GM18517 (cell line): Measurements from ENCODE around the gene MGME1.
"Not testable (repeated sequence)": the region's sequence is repeated elsewhere in the genome, so short reads cannot be mapped to it uniquely, and the experiment has no call there.

ENCODE experiments used
- ATAC-seq: cut with Tn5 transposase; IDR thresholded peaks from one replicate; pipeline ENCODE4 v1.9.1; 2021; ENCODE audit warnings: mild to moderate bottlenecking, moderate library complexity; ENCODE audit not compliant: unreplicated experiment

The MGME1 gene

DNA sequence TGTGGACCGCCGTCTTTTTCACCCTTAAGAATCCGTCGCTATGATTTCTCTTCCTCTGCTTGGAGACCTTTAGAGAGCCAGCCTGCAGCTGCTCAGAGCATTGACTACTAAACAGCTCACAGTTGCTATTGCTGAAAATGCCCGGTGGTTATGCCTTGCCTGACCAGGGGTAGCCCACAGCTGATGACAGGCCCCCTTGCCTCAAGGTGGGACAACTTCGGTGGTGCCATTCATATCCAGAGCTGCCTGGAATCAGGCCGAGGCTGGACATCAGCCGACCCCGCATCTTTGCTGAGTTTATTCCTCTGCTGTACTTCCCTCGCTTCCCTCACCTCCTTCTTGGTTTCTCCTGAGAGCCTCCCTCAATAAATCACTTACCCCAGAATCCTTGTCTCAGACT lies 49.3 kb downstream of the MGME1 start:
- no peak for ATAC-seq

DNA sequence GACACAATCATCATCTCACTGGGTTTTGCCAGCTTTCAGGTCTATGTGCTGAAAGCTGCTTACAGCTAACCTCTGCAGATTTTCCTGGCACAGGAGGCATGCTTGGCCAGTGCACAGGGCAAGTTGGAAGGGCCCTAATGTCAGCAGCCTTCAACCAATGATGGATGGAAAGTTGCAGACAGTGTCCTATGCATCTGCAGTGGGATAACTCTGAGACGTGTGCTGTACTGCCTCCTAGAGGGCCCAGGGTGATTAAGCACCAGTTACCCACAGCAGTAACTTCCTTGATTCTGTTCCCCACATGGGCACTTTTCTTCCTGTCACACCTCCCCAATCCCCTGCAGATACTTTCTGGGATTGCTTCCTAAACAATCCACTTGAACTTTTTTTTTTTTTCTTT lies 50.2 kb downstream of the MGME1 start:
- peak; percentile 55 for ATAC-seq

DNA sequence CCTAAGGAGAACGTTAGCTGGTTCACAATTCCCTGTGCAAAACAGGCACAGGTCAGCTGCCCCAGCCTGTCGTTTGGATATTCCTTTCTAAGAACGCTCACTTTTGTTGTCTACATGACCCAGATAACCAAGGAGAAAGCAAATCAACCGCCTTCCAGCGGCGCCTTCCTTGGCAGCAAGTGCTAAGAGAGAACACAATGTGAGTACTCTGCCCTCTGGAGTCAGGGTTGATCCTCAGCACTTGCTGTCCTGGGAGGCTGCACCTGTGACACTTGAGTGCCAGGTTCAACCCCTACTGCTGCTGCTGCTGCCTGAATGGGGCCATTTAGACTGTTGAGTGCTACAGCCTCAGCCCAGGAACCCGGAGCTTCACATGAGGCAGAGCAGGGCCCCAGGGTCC lies 52.1 kb downstream of the MGME1 start:
- ATAC-seq, result no peak

DNA sequence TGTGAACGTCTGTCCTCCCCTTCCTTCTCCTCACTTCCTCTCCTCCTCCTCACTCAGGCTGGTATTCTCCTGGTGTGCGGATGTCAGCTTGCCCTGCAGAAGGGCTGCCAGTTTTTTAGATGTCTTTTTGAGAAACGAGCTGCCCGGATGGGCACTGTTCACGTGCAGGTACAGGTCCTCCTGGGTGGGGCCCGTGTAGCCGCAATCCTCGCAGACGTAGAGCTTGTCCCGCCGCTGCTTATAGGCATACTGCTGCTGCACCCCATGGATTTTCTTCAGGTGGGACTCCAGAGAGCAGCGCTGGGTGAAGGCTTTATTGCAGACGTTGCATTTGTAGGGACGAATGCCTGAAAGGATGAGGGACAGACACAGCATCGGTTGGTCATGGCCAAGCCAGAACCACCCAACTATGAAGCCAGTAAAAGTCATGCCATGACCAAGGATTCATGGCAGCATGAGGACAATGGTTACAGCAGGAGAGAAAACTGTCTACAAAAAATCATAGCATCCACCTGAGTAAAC lies 55.8 kb downstream of the MGME1 start:
- no peak for ATAC-seq

- ATAC-seq, result not testable (repeated sequence)
Measured at GRCh38 chr20:18027011-18027410, 58.2 kb downstream of the MGME1 start.

GRCh38 chr20:18030020-18030419 lies 61.2 kb downstream of the MGME1 start:
- ATAC-seq, result no peak

GRCh38 chr20:18031050-18031449 lies 62.2 kb downstream of the MGME1 start:
- no peak for ATAC-seq

- ATAC-seq, result no peak
Measured at GRCh38 chr20:18031888-18032509, 63.2 kb downstream of the MGME1 start.

GRCh38 chr20:18032977-18033892 lies 64.4 kb downstream of the MGME1 start:
- no peak for ATAC-seq

- ATAC-seq, result no peak
Measured at GRCh38 chr20:18034039-18034438, 65.2 kb downstream of the MGME1 start.

DNA sequence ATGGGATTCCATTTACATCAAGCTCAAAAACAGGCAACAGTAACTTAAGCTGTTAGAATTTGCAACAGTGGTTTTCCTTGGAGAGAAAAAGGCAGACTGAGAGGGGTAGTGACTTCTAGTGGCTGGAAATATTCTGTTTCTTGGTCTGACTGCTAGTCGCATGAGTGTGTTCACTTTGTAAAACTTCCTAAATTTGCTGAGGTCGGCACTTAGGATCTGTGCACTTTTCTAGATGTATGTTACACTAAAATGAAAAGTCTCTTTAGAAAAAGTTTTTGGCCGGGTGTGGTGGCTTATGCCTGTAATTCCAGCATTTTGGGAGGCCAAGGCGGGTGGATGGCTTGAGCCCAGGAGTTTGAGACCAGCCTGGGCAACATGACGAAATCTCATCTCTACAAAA lies 70.2 kb downstream of the MGME1 start:
- no peak for ATAC-seq
